Astrocyte of the spinal cord (primary cell): ENCODE results near the gene KLHL26.

Experiments
- DNase-seq: peaks from one replicate; pipeline ENCODE4 v3.0.0; 2011; ENCODE audit warnings: low read depth, low spot score
- H3K4me3 ChIP-seq: 2 replicates; pipeline ENCODE4 v1.5.1; 2011; ENCODE audit warnings: low read depth, mild to moderate bottlenecking, low read length, moderate library complexity
- in situ Hi-C: cut with HindIII; loops from 2 replicates; pipeline ENCODE4 v1.10.0; 2017; ENCODE audit warnings: low sequenced_read_pairs
- TF ChIP-seq, protein P1 (sequence below): IDR thresholded peaks from 2 replicates; pipeline ENCODE4 v1.5.1; 2012; ENCODE audit warnings: low read depth, mild to moderate bottlenecking, low read length, inconsistent platforms

KLHL26 gene

DNA sequence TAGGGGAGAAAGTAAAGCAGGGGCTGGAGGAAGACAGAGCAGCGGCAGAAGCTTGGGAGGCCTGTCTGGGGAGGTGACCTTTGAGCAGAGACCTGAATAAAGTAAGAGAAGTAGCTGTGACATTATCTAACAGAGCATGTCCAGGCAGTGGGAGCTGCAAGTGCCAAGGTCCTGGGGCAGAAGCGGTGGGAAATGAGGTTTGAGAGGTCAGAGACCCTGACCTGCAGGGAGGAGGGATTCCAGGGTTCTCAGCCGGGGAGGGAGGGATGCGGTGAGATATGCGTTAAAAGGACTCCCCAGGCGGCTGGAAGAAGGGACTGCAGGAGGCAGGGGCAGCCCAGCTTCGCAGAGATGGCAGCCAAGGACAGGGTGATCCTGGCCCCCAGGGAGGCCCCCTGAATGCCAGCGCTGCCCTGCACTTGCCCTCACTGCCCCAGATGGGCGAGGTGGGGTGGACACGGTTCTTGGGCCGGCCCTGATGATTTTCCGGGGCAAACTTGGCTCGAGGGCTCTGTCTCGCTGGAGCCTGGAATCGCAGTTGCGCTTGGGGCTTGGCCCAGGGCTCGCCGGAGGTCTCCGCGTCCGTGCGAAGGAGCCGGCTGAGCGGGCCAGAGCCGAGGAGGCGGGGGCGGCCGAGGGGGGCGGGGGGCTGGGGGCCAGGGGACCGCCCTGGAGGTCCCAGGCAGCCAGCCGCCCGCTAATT is 33.4 kb upstream of the KLHL26 start:
- no peak overlapping the region for H3K4me3 ChIP-seq
- TF ChIP-seq, protein P1, sequence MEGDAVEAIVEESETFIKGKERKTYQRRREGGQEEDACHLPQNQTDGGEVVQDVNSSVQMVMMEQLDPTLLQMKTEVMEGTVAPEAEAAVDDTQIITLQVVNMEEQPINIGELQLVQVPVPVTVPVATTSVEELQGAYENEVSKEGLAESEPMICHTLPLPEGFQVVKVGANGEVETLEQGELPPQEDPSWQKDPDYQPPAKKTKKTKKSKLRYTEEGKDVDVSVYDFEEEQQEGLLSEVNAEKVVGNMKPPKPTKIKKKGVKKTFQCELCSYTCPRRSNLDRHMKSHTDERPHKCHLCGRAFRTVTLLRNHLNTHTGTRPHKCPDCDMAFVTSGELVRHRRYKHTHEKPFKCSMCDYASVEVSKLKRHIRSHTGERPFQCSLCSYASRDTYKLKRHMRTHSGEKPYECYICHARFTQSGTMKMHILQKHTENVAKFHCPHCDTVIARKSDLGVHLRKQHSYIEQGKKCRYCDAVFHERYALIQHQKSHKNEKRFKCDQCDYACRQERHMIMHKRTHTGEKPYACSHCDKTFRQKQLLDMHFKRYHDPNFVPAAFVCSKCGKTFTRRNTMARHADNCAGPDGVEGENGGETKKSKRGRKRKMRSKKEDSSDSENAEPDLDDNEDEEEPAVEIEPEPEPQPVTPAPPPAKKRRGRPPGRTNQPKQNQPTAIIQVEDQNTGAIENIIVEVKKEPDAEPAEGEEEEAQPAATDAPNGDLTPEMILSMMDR = peak; percentile 29
- in situ Hi-C loops = no loop called here
- DNase-seq = peak; percentile 7

DNA sequence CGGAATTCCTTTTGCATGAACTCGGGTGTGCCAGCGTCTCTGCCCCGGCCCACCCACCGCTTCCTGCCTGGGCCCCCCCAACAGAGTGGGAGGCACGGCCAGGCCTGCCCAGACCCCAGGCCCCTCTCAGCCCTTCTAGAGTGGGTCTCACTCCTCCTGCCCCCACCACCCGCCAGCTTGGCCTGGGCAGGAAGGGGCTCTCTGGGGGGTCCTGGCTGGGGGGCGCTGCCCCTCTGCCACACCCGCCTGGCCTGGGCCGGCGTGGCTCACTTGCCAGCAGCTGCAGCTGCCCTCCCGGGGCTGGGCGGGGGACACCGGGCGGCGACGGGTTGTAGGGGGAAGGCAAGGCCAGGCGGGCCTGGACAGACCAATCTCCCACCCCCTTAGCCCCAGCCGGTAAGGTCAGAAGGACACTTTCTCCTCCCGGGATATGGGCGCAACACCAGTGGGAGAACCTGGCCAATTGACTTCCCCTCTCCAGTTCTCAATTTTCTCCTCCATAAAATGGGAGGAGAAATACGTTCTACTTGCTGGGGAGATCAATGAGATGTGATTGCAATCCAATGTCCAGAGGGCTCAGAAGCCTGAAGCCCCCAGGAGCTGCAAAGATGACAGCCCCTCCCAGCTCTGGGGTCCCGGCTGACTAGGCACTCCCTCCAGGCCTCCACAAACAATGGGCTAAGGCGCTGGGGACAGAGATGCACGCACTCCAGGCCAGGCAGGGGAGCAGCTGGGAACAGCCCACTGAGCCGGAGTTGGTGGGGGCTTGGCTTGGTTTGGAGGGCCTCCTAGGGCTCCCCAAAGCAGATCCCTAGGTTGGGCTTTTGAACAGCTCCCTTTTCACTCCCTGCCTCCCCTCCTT is 32.6 kb upstream of the KLHL26 start:
- TF ChIP-seq, protein P1 = no peak
- in situ Hi-C loops = no loop called here
- DNase-seq = no peak
- H3K4me3 ChIP-seq = no peak overlapping the region

DNA sequence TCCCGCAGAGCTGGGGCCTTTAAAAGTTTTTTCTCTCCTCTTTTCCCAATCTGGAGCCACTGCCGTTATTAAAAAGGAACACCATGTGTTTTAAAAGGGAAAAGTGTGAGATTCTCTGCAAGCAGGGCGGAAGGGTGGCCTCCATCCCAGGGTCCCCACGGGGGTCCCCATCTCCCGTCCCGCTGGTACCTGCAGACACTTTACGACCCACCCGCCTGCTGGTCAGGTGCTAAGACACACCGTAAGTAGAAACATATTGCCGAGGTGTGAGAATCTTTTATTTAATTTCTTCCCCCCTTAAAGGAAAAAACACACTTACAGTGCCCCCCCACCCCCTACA is 32.0 kb upstream of the KLHL26 start:
- no peak overlapping the region for H3K4me3 ChIP-seq
- in situ Hi-C loops = no loop called here
- TF ChIP-seq, protein P1 = no peak
- no peak for DNase-seq

- DNase-seq = no peak
- H3K4me3 ChIP-seq = no peak overlapping the region
- in situ Hi-C loops = no loop called here
- TF ChIP-seq, protein P1 = no peak
Observed at GRCh38 chr19:18605196-18605545, 31.7 kb upstream of the KLHL26 start.

DNA sequence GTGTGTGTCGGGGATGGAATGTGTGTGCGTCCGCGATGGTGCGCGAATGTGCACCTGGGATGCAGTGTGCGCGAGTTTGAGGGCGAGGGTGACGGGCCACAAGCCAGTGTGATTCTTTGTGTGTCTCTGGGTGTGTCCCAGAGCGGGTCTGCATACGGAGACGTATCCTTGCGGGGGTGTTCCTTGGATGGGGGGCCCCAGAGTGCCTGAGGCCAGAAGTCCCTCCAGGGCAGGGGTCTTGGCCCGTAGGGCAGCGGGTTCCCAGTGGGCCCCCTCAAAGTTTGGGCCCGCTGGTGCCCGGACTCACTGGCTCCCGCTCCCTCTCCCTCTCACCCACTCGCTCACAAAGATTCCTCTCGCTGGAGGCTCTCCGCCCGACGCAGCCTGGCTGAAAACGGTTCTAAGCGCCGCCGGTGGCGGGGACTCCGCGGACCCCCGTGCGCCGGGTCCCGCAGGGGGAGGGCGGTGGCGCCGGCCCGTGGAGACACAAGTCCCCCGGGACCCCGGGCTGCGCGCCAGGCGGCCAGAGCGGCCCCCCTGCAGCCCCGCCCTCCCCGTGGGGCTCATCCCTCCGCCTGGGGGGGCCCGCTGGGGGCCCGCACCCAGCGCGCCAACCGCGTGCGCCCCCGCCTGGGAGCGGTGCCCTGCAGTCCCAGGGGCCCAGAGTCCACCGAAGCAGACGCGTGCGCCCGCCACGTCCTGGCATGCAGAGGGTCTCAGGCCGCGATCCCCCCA is 31.1 kb upstream of the KLHL26 start:
- no peak for DNase-seq
- in situ Hi-C loops = no loop called here
- no peak overlapping the region for H3K4me3 ChIP-seq
- TF ChIP-seq, protein P1 = no peak

GRCh38 chr19:18606281-18607225 is 30.3 kb upstream of the KLHL26 start, which contains the start of gene CRLF1:
Gene CRLF1 (minus strand): TSS chr19:18606799. CDS start chr19:18606656, 143 bp downstream.
- TF ChIP-seq, protein P1 = no peak
- in situ Hi-C loops = no loop called here
- no peak for DNase-seq
- no peak within 1 kb of the TSS for H3K4me3 ChIP-seq
